GM19193 (cell line): ENCODE data around the gene SFR1.

Experiments
- POLR2A ChIP-seq: IDR thresholded peaks from 4 replicates; pipeline ENCODE4 v1.6.1; 2011; ENCODE audit not compliant: insufficient read depth, insufficient read length; ENCODE audit errors: extremely low read depth

SFR1 gene

DNA sequence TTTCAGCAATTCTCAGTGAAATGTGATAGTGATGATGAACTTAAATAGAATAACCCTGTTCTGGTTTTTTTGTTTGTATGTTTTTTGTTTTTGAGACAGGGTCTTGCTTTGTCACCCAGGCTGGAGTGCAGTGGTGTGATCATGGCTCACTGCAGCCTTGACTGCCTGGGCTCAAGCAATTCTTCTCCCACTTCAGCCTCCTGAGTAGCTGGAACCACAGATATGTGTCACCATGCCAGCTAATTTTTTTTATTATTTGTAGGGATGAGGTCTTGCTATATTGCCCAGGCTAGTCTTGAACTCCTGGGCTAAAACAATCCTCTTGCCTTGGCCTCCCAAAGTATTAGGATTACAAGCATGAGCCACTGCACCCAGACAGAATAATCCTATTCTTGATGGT lies 22.0 kb upstream of the SFR1 start:
- TF ChIP-seq POLR2A = no peak

DNA sequence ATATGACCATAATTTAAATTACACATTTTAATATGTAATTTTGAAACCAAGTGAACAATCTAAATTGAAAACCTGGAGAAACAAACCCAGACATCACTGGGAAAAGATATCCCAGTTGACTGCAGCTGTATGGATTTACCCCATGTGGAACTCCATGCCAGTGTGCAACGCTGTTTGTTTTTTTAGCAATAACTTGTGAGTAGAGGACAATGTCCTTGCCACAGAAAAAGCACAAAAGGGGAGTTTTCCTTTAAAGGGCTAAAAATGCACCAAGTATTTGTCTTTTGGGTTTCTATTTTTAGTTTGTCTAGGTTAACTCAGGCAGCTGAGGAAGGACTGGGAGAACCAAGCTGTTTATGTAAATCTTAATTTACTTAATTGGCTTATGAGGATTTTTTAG lies 21.2 kb upstream of the SFR1 start:
- TF ChIP-seq POLR2A = no peak

DNA sequence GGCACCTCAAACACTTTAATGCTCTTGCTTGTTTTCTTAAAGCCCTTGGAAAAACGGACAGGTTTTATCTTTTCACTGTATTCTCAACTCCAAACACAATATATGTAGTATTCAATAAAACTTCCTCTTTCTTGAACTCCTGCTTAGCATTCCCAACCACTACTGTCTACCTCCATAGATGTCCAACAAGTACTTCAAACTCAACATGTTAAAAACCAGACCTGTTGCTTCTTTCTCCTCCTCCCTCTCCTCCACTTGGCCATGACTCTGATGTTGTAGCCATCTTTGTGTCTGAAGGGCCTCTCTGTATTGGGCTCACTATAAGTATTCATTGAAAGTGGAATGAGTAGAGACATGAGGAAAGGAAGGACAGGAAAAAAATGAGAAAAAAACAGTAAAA lies 20.1 kb upstream of the SFR1 start:
- TF ChIP-seq POLR2A = no peak

DNA sequence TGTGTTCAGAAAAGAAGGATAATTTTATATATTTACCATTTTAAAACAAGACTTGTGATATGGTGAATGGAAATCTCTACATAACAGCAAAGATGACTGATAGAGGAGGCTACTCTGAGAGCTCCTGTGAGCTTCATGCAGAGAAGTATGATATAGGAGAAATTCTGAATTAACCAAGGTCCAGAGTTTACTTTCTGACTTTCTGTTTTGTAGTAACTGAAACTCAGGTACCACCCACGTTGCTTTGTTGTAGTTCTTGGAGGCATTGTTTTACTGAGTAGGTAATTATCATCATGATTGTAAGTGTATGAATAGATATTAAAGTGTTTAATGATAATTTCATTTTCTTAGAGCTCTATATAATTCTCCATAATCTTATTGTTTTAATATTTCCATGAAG lies 18.0 kb upstream of the SFR1 start:
- TF ChIP-seq POLR2A = no peak

DNA sequence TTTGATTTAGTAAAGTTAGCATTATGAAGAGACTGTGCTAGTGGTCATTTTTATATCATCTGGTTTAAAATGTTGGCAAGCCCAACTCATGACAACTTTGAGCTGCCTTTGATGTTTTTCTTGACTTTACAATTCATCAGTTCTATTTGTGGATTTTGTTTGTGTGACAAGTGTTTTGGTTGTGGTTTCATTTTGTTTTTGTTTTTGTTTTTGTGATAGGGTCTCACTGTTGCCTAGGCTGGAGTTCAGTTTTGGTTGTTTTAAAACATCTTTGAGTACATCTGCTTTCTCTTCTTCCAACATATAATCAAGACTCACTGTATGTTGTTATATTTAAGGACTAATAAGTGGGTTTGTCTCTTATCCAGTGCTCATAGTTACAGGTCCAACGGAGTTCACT lies 17.6 kb upstream of the SFR1 start:
- no peak for TF ChIP-seq POLR2A

DNA sequence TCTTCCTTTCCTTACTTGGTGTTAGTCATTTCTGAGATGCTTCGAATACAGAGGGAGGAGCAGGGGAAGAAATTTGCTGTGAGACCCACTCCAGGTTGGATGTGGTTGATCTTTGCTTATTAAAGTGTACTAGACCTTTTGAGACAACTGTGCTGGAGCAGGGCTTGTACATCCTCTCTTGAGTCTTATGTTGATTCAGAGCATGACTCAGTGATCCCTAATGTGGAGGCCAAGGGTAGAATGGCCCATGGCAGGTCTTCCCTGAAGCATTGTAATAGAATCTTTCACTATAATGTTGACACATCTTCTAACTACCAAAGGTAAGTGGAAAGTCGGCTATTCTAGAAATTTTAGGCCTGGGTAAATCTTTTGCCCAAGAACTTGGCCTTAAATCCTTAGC lies 17.0 kb upstream of the SFR1 start:
- no peak for TF ChIP-seq POLR2A

DNA sequence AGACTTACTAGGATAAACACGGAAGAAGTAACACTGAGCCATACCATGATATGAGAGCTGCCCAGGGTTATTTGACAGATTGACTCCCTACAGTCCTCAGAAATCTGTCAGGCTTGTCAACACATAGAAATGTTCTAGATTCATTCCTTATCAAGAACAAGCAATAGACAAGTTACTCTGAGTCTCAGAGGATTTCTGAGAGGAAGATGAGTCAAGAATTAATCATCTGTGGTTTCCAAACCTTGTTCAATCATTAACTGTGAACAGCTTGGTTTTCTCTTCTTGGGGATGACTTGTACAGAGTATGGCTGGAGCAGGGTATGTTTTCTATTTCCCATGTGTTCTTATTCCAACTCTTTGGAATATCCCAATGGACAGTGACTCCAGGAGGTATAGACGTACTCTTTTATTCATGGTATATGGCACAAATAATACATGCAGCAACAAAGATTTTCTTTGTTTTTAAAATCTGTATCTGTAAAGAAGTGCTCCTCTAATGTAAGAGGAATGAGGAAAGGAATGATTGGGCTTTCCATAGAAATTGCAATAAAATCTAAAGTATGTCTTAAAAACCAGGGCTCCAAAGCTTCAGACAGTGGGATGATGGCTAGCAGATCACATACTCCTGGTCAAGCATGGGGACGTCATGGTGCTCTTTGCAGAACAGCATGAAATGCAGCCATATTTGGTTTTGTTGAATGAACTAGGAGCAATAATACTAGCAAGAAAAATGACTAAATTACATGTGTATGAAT lies 11.9 kb upstream of the SFR1 start:
- no peak for TF ChIP-seq POLR2A

DNA sequence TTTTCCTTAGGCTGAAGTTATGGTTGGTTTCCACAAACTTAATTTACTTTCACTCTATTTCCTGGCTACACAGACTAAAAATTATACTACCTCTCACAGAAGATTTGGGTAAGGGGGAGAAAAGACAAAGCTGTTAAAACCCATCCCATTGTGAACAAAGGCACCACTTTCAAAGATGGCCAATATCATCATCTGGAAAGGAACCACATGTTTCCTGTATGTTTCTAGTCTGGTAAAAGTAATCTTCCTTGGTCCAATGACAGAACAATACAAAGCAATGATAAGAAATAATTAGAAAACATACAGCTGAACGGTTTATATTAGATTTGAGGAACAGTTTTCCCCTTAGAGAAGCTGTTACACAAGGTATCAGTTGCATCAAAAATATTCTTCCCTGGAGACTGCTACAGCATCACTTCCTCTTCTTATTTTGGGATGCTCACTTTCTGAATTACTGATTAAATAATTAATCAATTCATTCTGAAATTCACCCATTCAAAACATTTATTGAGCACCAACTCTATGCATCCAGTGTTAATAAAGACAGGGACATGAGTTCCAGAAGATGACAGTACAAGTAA lies 8.5 kb upstream of the SFR1 start:
- TF ChIP-seq POLR2A = no peak

DNA sequence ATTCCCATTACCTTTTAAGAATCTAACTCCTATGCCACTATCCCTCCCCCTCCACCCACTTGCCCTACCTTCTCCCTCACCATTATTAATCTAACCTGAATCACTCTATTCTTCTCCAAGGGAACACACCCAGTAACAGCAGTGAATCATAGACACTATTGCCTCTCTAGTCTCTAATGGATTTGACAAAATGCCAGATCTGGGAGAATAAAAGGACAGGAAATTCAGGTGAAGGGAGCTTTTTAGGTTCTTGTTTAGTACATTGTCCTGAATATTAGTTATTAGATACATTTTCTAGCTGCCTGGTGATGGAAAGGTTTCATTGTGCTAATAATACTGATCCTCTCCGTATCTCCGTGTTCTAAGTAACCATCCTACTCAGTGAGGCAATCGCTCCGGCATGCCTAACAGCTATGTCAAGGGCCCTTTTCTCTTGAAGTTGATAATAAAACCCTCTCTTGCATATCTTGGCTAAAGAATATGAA lies 4.1 kb upstream of the SFR1 start:
- no peak for TF ChIP-seq POLR2A

DNA sequence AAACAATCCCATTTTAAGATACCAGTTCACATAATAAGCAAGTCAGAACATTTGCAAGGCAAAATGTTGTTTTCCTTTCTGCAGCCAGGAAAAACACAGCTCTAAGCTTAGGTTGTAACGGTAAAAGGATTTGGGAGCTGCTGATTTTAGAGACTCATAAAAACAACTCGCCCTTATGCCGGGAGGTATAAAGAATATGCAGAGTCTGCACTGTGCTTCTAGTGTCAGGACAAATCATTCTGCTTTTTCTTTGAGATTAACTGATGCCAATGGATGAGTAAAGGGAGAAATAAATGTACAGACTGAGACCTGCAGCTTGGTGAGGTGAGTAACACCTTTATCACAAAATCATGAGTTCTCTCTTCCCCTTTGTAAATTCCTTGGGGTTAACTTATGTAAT lies 2.0 kb upstream of the SFR1 start:
- TF ChIP-seq POLR2A = no peak

DNA sequence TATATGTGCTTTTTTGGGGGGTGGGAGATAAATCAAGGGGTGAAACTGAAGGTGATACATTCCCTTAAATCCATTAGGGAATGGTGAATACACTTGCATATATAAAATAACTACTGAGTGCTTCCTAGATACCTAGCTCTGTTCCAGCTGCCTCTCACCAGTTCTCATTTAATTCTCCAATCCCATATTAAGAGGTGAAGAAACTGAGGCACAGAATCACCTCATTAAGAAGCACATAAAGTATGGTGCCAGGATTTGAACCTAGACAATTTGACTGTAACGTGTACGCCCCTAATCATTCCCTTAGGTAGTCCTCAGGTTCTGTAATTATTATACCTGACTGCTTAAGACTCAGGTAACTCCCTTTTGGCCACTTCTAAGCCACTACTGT lies 1.5 kb upstream of the SFR1 start:
- no peak for TF ChIP-seq POLR2A

DNA sequence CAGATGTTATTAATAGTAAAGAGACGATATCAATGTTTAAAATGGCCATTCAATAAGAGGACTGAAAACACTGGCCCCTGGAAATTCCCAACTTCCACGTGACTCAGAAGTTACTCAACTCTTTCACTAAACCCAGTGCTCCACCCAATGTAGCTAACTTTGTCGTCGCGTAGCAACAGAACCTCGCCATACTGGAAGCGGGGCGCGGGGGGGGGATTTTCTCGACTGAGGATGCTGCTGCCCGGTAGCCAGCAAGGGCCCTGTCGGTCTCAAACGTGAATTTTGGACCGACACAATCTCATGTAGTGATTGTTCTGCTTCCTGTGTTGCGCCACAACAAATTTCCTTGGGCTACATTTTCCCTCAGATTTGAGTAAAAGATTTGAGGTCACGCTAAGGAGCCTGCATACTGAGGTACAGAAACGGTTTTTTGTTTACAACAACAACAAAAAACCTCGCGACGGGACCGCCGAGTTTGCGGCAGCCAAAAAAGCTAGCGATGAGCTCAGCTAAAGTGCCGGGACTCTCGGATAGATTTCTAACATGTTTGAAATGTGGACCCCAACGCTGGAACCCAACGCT lies 977 bp upstream of the SFR1 start:
- no peak for TF ChIP-seq POLR2A

DNA sequence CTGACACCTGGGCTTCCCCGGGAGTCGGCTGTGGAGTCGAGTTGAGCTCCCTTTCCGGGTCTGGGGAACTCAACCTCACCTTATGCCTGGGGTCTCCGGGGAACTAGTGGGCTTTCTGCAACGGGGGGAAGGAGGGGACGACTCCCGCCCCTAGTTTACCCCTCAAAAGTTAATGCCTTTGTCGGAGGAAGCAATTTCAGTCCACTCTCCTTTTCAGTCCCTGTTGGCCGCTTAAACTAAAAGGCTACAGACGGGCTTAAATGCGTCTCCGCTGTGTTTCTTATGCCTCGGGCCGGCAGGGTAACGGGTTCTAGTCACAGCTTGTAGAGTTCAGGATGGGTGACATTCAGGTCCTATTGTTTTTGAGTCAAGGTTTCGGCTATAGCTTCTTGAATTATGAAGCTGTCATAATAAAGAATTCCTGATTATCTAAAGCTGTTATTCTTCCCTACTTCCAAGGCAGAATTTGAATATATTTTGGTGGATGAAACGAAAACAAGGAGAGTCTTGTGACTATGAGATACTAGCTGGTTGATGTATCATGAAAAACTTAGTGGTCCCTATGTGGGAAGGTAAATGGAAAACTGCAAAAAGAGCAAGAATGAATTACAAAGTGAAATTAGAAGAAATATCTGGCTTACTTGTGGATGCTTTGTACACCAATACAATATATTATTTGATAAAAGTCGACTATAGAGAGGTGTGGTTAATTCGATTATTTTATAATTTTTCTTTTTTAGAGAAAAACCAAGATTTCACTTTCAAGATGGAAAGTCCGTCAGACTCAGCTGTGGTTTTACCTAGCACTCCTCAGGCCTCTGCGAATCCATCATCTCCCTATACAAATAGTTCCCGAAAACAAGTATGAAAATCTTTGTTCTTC lies 495 bp downstream of the SFR1 start:
- TF ChIP-seq POLR2A = no peak

DNA sequence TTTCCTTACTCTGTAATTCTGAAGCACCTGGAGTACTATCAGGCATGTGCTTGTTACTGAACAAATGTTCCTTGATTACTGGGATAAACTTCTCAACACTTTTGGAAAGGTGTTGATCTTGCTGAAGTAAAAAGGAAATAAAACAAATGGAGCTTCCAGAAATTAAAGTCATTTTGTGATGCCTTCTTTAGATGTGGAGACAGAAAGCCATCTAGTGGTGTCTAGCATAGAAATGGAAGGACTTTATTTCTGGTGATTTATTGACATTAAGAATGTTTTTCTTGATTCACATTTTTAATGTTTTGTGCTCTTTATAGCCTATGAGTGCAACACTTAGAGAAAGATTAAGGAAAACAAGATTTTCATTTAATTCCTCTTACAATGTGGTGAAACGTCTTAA lies 1.4 kb downstream of the SFR1 start:
- no peak for TF ChIP-seq POLR2A

DNA sequence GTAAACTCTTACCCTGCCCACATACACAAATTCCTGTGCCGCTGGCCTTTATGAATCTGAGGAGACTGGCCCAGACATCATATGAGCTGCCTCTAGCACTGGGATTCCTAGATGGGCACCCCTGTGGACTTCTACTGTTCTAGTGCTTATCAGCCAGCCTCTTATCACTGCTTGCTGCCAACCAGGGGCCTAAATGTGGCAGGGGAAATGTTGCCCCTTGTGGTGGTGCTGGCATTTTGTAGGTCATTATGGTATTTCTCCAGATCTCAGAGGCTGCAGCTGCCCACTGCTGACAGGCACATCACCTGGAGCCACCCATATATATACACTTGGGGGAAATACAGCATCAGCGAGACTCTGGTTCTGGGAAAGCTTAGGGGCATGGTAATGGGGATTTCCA lies 5.4 kb downstream of the SFR1 start:
- TF ChIP-seq POLR2A = no peak
